ENCODE measurements around the gene APOL2. TPM values are rescaled to one million over a fixed set of nuclear protein-coding genes. Genes with fewer than 3 reads are reported as not detected.
"Not testable (repeated sequence)": the region's sequence is repeated elsewhere in the genome, so short reads cannot be mapped to it uniquely, and the experiment has no call there.

Gene APOL2
- total RNA-seq, 1 experiment from 2014 or later, result 9.9 TPM

DNA sequence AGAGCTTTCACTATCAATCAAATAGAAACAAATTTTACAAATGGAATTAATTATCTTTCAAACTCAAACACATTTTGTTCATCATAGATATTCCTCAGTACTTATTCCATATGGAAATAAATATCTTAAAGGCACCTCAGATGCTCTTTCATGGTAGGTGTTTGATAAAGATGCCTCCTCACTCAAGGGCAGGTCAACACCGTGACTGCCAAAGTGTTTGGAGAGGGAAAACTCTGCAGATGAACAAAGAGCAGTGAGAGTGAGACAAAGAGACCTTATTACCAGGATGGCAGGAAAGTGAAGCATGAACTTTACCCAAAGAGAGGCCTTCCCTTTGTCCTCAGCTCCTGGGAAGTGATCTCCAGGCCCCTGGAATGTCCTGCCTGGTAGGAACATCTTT lies 11.0 kb downstream of the APOL2 start:
- H3K9ac ChIP-seq (ENCODE audit: low read length); H3K27ac ChIP-seq (ENCODE audit: low read depth, low read length); H4K20me1 ChIP-seq (ENCODE audit: insufficient read depth); ATAC-seq; H3K9me3 ChIP-seq (ENCODE audit: control insufficient read depth in 1 of 2, insufficient read depth in 1 of 2, low read depth in 1 of 2, low read length in 2 of 2); H3K4me2 ChIP-seq (ENCODE audit: low read length); CTCF ChIA-PET; POLR2A ChIA-PET; H3K4me1 ChIP-seq (ENCODE audit: control insufficient read depth in 1 of 2, insufficient read depth in 2 of 2, low read length in 2 of 2); H3K27me3 ChIP-seq (ENCODE audit: insufficient read depth, low read length); H3K36me3 ChIP-seq (ENCODE audit: control insufficient read depth in 1 of 2, insufficient read depth in 2 of 2, low read length in 2 of 2); DNase-seq (ENCODE audit: low read depth, low spot score); H3K4me3 ChIP-seq (replicated peaks in 1 of 2; ENCODE audit: low read depth in 1 of 2, low read length in 2 of 2); H3K79me2 ChIP-seq (ENCODE audit: insufficient read depth, low read length); H3K9me2 ChIP-seq (ENCODE audit: insufficient read depth); H2AFZ ChIP-seq (ENCODE audit: low read depth, low read length, poor library complexity, severe bottlenecking); RAD21 ChIA-PET (ENCODE audit: low non-redundant PET in 1 of 2, low total read pairs in 2 of 2, uncharacterized antibody in 2 of 2, unreplicated experiment in 2 of 2); BruUV-seq (replicated peaks): not testable (repeated sequence)
- intact Hi-C loops (cut with micrococcal nuclease), result loop anchor here (10.0 kb wide), 1 partner anchor 84 kb away; no protein-coding TSS in a partner anchor

- ChIA-PET POLR2A (no interaction called here), RAD21 (ENCODE audit: low non-redundant PET in 1 of 2, low total read pairs in 2 of 2, uncharacterized antibody in 2 of 2, unreplicated experiment in 2 of 2) (interaction anchor here in 1 of 2 experiments (0.7 kb wide), 1 partner anchor 195 kb away, joined by 4 read pairs; no protein-coding TSS in a partner anchor), CTCF (no interaction called here)
- Histone ChIP-seq H3K4me2 (ENCODE audit: low read length) (no peak overlapping the region), H3K4me3 (replicated peaks in 1 of 2; ENCODE audit: low read depth in 1 of 2, low read length in 2 of 2) (no peak overlapping the region), H3K79me2 (ENCODE audit: insufficient read depth, low read length) (no peaks in the 10 kb centered on the region), H3K36me3 (ENCODE audit: control insufficient read depth in 1 of 2, insufficient read depth in 2 of 2, low read length in 2 of 2) (0 out of 4 replicates have a peak, but pooled peaks cover 0 to 6% of the 10 kb centered on the region in 2 experiments), H3K27me3 (ENCODE audit: insufficient read depth, low read length) (no peaks in the 10 kb centered on the region), H3K27ac (ENCODE audit: low read depth, low read length) (no peak overlapping the region), H4K20me1 (ENCODE audit: insufficient read depth) (no peaks in the 10 kb centered on the region), H3K9ac (ENCODE audit: low read length) (no peak overlapping the region), H3K4me1 (ENCODE audit: control insufficient read depth in 1 of 2, insufficient read depth in 2 of 2, low read length in 2 of 2) (no peaks in the 10 kb centered on the region), H2AFZ (ENCODE audit: low read depth, low read length, poor library complexity, severe bottlenecking) (no peak overlapping the region), H3K9me3 (ENCODE audit: control insufficient read depth in 1 of 2, insufficient read depth in 1 of 2, low read depth in 1 of 2, low read length in 2 of 2) (no peaks in the 10 kb centered on the region), H3K9me2 (ENCODE audit: insufficient read depth) (no peaks in the 10 kb centered on the region)
- DNase-seq (ENCODE audit: low read depth, low spot score), result no peak
- no TSS peak for BruUV-seq (replicated peaks)
- ATAC-seq, result no peak
- intact Hi-C loops (cut with micrococcal nuclease), result loop anchor here (10.0 kb wide), 1 partner anchor 83 kb away; no protein-coding TSS in a partner anchor
- TF ChIP-seq SP1 (IDR thresholded peaks at IDR 0.05; ENCODE audit: low read depth), result no peak
- TF ChIP-seq EGR1 (IDR thresholded peaks at IDR 0.05; ENCODE audit: low read depth), result no peak
- TF ChIP-seq CEBPB (IDR thresholded peaks at IDR 0.05; ENCODE audit: low read depth), result no peak
- TF ChIP-seq EZH2 (IDR thresholded peaks at IDR 0.05), result no peak
- no peak for TF ChIP-seq ZNF274 (IDR thresholded peaks at IDR 0.05; ENCODE audit: low read depth, low read length)
- TF ChIP-seq ZBTB33 (IDR thresholded peaks at IDR 0.05; ENCODE audit: extremely low read depth, insufficient replicate concordance, low read length), result no peak
- no peak for TF ChIP-seq JUND (IDR thresholded peaks at IDR 0.05)
- no peak for TF ChIP-seq POLR2AphosphoS5 (IDR thresholded peaks at IDR 0.05; ENCODE audit: low read depth, low read length)
Measured at GRCh38 chr22:36227806-36228205, 11.5 kb downstream of the APOL2 start.

All from HCT116 (cell line).